NCI-H1048 (cell line): ENCODE data around the gene MAP1B.

Experiments used
- DNase-seq: peaks from one replicate; lab custom pipeline; 2025; lab: John Stamatoyannopoulos, UW

MAP1B gene

DNA sequence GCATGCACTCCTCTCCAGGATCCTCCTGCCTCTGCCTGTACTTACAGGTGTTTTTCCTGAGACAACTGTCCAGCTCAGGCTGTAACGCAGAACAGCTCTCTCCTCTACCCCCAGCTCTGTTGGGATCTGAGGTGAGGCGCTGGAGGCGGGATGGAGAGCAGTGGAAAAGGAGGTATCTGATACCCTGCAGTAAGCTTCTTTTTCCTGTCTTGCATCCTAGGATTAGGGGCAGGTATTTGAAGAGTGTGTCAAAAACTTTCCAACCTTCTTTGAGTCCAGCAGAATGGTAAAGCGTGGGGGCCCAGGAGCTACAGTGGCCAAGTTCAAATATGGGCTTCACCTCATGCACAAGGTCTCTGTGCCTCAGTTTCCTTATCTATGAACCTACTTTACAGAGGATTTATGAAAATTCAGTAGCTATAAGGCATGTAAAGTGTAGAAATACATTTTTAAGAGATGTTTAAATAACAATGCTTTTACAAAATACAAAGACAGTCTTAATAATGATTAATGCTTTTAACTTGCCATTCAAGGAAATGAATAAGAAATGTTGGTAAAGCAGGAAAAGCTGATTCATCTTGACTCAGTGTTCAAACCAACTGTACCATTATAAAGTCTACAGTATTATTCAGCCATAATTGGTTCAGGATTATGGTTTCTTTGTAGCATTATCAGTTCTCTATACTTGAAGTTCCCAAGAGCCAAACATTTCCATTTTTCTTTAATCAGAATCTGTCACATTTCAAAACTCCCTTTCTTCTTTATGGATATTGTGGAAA lies 26.1 kb downstream of the MAP1B start:
- DNase-seq, result no peak

GRCh38 chr5:72134226-72134899 lies 27.1 kb downstream of the MAP1B start:
- DNase-seq, result no peak

GRCh38 chr5:72137826-72138409 lies 30.6 kb downstream of the MAP1B start:
- DNase-seq, result no peak

GRCh38 chr5:72138943-72139521 lies 31.8 kb downstream of the MAP1B start:
- DNase-seq, result no peak

DNA sequence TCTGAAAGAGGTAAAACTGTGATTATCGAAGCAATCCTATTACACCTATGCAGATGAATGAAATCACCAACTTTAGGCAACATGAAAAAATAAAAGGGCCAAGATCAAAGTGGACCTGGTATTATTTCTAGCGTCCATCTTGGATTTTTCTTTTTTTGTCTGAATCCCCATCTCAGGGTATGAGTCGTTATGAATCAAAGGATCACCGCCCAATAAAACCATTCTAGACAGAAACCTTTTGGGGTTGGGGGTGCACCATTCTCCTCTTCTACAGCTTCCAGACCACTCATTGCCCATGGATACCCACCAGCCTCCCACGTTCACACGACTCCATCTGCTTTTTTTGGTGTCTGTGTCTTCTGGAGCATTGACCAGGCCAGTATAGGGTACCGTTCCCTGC lies 33.4 kb downstream of the MAP1B start:
- no peak for DNase-seq

DNA sequence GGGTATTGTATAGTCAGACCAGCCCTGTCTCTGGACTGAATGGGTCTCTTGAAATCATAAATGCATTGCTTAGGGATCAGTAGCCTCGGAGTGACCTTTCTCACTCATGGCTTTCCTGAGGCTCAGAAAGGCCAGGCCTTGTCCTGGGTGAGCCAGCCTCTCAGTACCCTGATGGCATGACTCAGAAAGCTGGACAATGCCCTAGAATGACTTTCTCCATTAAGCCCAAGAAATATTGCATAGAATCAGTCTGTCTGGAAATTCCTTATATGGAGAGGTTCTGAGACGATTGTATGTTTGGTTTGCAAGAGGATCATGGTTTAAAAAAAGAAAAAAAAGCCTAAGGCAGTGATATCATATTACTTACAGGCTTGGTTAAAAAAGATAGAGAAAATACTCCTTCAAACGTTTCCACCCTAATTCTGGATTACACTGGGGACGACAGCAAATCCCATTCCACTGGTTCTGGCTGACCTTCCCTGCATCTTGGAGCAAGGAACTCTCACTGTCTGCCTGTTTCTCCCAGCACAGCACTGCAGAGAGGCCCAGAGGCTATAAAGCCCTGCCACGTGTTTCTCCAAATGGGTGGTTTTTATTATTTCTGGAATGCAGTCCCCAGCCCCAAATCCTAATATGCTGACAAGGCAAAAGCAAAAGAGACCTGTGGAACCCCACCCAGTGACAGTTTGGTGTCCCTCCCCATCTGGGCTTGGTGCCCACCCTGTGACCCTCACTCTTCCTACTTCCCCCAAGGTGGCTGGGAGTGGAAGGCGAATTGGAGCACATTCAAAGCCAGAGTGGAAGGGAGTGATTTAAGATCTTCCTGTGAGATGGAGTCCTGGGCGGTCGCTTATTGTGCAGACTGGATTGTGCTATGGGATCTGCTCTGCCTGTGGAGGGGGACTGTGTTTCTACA lies 34.4 kb downstream of the MAP1B start:
- DNase-seq, result no peak

DNA sequence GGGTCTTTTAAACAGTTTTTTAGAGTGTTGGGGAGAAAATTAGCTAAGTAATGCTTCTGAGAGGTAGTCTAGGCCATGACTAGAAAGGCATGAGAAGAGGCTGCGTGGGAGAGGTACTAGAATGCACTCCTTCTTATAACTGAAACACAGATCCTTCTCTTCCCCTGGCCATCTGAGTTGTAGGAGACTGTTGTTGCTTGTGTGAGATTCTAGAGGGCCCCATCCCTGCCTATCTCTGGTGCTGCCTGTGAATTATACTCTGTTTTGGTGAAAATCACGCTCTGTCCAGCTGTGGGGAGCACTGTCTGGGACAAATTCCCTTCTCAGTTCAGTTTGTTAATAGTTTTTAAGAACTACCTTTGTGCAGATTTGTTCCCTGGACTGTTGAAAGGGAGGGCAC lies 37.5 kb downstream of the MAP1B start:
- DNase-seq, result no peak

DNA sequence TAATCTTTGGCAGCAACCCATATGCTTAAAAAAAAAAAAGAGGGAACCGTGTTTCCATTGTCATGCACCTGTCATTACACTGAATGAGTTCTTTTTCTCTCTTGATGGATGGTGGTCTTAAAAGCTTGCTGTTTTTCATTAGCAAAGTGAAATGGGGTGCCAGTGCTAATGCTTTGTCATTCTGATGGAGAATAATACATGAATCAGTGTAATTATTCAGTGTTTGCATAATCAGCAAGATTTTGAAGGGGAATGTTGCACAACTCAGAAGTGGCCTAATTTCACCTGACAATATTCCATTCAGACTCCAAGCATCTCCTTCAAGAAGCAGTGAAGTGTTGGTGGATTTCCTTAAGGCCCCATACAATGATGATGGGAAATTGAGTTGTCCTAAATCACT lies 38.1 kb downstream of the MAP1B start:
- no peak for DNase-seq

DNA sequence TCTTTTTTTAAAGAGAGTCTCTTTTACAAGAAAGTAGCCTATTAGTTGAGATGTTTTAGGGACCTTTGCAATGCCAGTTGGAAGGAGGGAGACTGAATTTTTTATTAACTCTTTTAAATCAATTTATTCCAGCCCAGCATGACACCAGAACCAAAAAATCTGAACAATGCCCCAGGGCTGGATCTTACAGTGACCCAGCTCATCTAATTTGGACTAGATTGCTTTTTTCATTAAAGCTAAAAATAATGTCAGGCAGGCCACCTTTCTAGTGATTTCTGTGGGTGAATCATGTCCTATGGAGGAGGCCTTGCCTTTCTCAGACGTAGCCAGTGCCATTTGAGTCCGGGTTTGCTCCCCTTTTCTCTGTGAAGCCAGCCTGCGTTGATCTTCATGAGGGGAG lies 38.8 kb downstream of the MAP1B start:
- DNase-seq, result no peak

GRCh38 chr5:72147569-72147968 lies 40.3 kb downstream of the MAP1B start:
- DNase-seq, result no peak

- DNase-seq, result no peak
These were observed 42.5 kb downstream of the MAP1B start for GRCh38 chr5:72149742-72150141.

- no peak for DNase-seq
These were observed 43.9 kb downstream of the MAP1B start for GRCh38 chr5:72151169-72151568.

DNA sequence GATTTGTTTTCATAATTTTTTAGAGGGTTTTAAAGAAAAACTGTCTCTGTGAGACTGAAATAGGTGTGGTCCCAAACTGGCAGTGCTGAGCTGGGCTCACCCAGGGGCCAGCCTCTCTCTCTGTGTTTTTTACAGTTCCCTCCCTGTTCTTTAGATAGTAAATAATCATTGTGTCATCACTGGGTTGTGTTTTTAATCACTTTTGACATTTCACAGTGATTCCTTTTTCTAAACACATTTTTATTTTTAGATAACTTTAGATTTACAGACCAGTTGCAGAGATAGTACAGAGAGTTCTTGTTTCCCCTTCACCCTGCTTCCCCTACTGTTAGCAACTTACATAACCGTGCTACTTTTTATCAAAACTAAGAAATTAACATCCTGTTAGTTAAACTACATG lies 44.4 kb downstream of the MAP1B start:
- DNase-seq, result no peak

DNA sequence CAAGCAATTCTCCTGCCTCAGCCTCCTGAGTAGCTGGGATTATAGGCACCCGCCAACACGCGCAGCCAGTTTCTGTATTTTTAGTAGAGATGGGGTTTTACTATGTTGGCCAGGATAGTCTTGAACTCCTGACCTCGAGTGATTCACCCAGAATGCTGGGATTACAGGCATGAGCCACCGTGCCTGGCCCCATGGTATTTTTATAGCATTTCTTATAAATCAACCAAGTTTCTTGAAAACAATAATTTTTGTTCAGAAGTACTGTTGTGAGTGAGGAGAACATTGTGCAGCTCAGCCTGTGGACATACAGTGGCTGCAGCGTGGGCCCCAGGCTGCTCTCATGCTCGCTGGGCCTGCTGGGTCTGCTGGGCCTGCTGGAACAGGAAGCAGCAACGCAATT lies 45.3 kb downstream of the MAP1B start:
- no peak for DNase-seq

- DNase-seq, result no peak
These were observed 46.3 kb downstream of the MAP1B start for GRCh38 chr5:72153551-72153950.

DNA sequence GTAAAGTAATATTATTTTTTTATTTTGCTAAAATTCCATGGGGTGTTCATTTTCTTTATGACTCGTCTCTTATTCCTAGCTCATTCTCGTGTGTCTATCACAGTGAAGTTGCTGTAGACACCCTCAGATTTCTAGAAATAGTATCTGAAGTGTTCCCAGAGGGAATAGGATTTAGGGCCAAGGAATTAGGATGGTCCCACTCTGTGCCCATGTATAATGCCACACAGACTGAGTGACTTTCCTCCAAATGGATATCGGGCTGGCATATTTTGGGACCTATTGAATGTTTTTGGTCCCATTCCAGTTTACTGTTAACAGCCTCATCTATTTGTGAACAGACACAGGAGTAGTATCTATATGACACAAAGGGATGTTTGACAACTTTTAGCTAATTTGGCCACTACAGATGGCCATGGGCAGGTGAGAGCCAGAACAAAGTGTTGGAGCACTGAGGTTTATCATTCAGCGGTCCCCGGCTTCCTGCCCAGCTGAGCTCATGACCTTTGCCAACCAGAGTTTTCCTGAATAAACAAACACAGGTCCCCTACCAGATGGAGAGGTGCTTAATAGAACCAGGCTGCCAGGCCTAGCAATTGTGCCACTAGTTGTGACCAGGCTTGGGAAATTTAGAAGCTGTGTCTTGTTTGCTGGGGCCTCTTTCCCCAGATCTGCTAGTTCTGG lies 46.9 kb downstream of the MAP1B start:
- no peak for DNase-seq

GRCh38 chr5:72156946-72157624 lies 49.8 kb downstream of the MAP1B start:
- DNase-seq, result no peak

- no peak for DNase-seq
These were observed 50.3 kb downstream of the MAP1B start for GRCh38 chr5:72157625-72157962.

- DNase-seq, result no peak
These were observed 52.2 kb downstream of the MAP1B start for GRCh38 chr5:72159501-72159911.

GRCh38 chr5:72160329-72160728 lies 53.1 kb downstream of the MAP1B start:
- no peak for DNase-seq

- DNase-seq, result no peak
These were observed 53.7 kb downstream of the MAP1B start for GRCh38 chr5:72160959-72161358.
